ENCODE data around the gene PBXIP1.

PBXIP1 gene

GRCh38 chr1:154972517-154973343 is 16.8 kb upstream of the PBXIP1 start:
- DNase-seq: no peak

- DNase-seq: no peak
Measured at GRCh38 chr1:154972213-154972516, 16.3 kb upstream of the PBXIP1 start.

GRCh38 chr1:154971341-154971998 is 15.6 kb upstream of the PBXIP1 start:
- peak; percentile 35 for DNase-seq

- DNase-seq: peak; percentile 76
Measured at GRCh38 chr1:154970631-154971340, 14.9 kb upstream of the PBXIP1 start, which contains the start of gene SHC1. TSS of gene SHC1 (minus strand) at chr1:154970747. CDS start at chr1:154970526, 221 bp downstream.

GRCh38 chr1:154969860-154970452 is 14.1 kb upstream of the PBXIP1 start:
- no peak for DNase-seq

GRCh38 chr1:154969246-154969645 is 13.3 kb upstream of the PBXIP1 start:
- DNase-seq: no peak

- DNase-seq: no peak
Measured at GRCh38 chr1:154968731-154969130, 12.8 kb upstream of the PBXIP1 start.

GRCh38 chr1:154967331-154967950 is 11.5 kb upstream of the PBXIP1 start:
- no peak for DNase-seq

- DNase-seq: no peak
Measured at GRCh38 chr1:154966111-154966510, 10.2 kb upstream of the PBXIP1 start.

- no peak for DNase-seq
Measured at GRCh38 chr1:154964359-154964758, 8.5 kb upstream of the PBXIP1 start.

GRCh38 chr1:154963643-154964042 is 7.7 kb upstream of the PBXIP1 start:
- DNase-seq: no peak

- no peak for DNase-seq
Measured at GRCh38 chr1:154962795-154963330, 7.0 kb upstream of the PBXIP1 start.

- DNase-seq: no peak
Measured at GRCh38 chr1:154962156-154962749, 6.4 kb upstream of the PBXIP1 start.

GRCh38 chr1:154961207-154962155 is 5.6 kb upstream of the PBXIP1 start, which contains the start of gene PYGO2:
TSS of gene PYGO2 (minus strand) at chr1:154961782. CDS start at chr1:154961576, 206 bp downstream.
- DNase-seq: peak; percentile 82

- DNase-seq: no peak
Measured at GRCh38 chr1:154960446-154961136, 4.7 kb upstream of the PBXIP1 start.

- DNase-seq: no peak
Measured at GRCh38 chr1:154959426-154959780, 3.5 kb upstream of the PBXIP1 start.

GRCh38 chr1:154958681-154959425 is 3.0 kb upstream of the PBXIP1 start:
- no peak for DNase-seq

GRCh38 chr1:154958036-154958435 is 2.1 kb upstream of the PBXIP1 start:
- no peak for DNase-seq

- DNase-seq: no peak
Measured at GRCh38 chr1:154957091-154957657, 1.3 kb upstream of the PBXIP1 start.
